ENCODE data around the gene SMIM36.
"Not testable (repeated sequence)": the region's sequence is repeated elsewhere in the genome, so short reads cannot be mapped to it uniquely, and the experiment has no call there.

The SMIM36 gene

GRCh38 chr17:55405600-55405999 is 105.7 kb downstream of the SMIM36 start:
- ATAC-seq = no peak
- TF ChIP-seq ZFP30 (CRISPR knock-in tag; IDR thresholded peaks at IDR 0.05) (no peak), CSDC2 (CRISPR knock-in tag; IDR thresholded peaks at IDR 0.05) (no peak), TCF4 (CRISPR knock-in tag; IDR thresholded peaks at IDR 0.05; ENCODE audit: borderline replicate concordance) (no peak), POU6F1 (CRISPR knock-in tag; IDR thresholded peaks at IDR 0.05; ENCODE audit: borderline replicate concordance, low read depth) (no peak), GLIS3 (CRISPR knock-in tag; IDR thresholded peaks at IDR 0.05) (no peak), ISL1 (CRISPR knock-in tag; IDR thresholded peaks at IDR 0.05) (peak; percentile 68)

GRCh38 chr17:55404197-55404596 is 107.1 kb downstream of the SMIM36 start:
- not testable (repeated sequence) for ATAC-seq

GRCh38 chr17:55402374-55402773 is 108.9 kb downstream of the SMIM36 start:
- no peak for TF ChIP-seq BACH2 (CRISPR knock-in tag; IDR thresholded peaks at IDR 0.05; ENCODE audit: borderline replicate concordance)
- no peak for TF ChIP-seq ZFP30 (CRISPR knock-in tag; IDR thresholded peaks at IDR 0.05)
- no peak for TF ChIP-seq ESRRG (CRISPR knock-in tag; IDR thresholded peaks at IDR 0.05)
- TF ChIP-seq ZNF8 (CRISPR knock-in tag; IDR thresholded peaks at IDR 0.05) = no peak
- no peak for TF ChIP-seq CSDC2 (CRISPR knock-in tag; IDR thresholded peaks at IDR 0.05)
- TF ChIP-seq ZC3H10 (CRISPR knock-in tag; IDR thresholded peaks at IDR 0.05) = no peak
- no peak for TF ChIP-seq TCF4 (CRISPR knock-in tag; IDR thresholded peaks at IDR 0.05; ENCODE audit: borderline replicate concordance)
- no peak for ATAC-seq
